Measurements from ENCODE around the gene CD320.
"Not testable (repeated sequence)": the region's sequence is repeated elsewhere in the genome, so short reads cannot be mapped to it uniquely, and the experiment has no call there.

CD320 gene

GRCh38 chr19:8332976-8333766 lies 25.0 kb upstream of the CD320 start:
- DNase-seq: no peak

- no peak for DNase-seq
Observed at GRCh38 chr19:8331263-8331845, 23.2 kb upstream of the CD320 start.

- DNase-seq: no peak
Observed at GRCh38 chr19:8329996-8330395, 21.8 kb upstream of the CD320 start.

- DNase-seq: no peak
Observed at GRCh38 chr19:8325454-8325853, 17.3 kb upstream of the CD320 start.

GRCh38 chr19:8324186-8325050 lies 16.3 kb upstream of the CD320 start:
- DNase-seq: no peak

GRCh38 chr19:8323781-8324185 lies 15.6 kb upstream of the CD320 start:
- DNase-seq: no peak

GRCh38 chr19:8322638-8322997 lies 14.5 kb upstream of the CD320 start:
- DNase-seq: no peak

GRCh38 chr19:8321986-8322637 lies 14.0 kb upstream of the CD320 start:
- DNase-seq: no peak

- DNase-seq: peak; percentile 67
Observed at GRCh38 chr19:8321067-8321985, 13.2 kb upstream of the CD320 start, which contains the start of the genes NDUFA7 and RPS28. TSS of gene NDUFA7 (minus strand) at chr19:8321375. CDS start at chr19:8321358, 17 bp downstream. TSS of gene RPS28 (plus strand) at chr19:8321496. CDS start at chr19:8321531, 35 bp downstream.

GRCh38 chr19:8320564-8321066 lies 12.5 kb upstream of the CD320 start:
- DNase-seq: no peak

- DNase-seq: no peak
Observed at GRCh38 chr19:8319807-8320520, 11.8 kb upstream of the CD320 start.

- not testable (repeated sequence) for DNase-seq
Observed at GRCh38 chr19:8318835-8319234, 10.7 kb upstream of the CD320 start.

- no peak for DNase-seq
Observed at GRCh38 chr19:8316351-8317125, 8.4 kb upstream of the CD320 start.

GRCh38 chr19:8314981-8315640 lies 7.0 kb upstream of the CD320 start:
- not testable (repeated sequence) for DNase-seq

GRCh38 chr19:8311461-8312260 lies 3.5 kb upstream of the CD320 start:
- no peak for DNase-seq

GRCh38 chr19:8310342-8311055 lies 2.3 kb upstream of the CD320 start:
- no peak for DNase-seq

- DNase-seq: no peak
Observed at GRCh38 chr19:8308891-8309291, 733 bp upstream of the CD320 start.

- no peak for DNase-seq
Observed at GRCh38 chr19:8307400-8307964, 676 bp downstream of the CD320 start.
